Endothelial cell of umbilical vein (primary cell): ENCODE data around the gene MACO1. TPM values are rescaled to one million over a fixed set of nuclear protein-coding genes. Genes with fewer than 3 reads are reported as not detected.

Source experiments
- BruUV-seq: library from RNA; stranded (reverse); fragments of 400-500 nt; replicated peaks from 2 replicates; lab custom pipeline; 2021; lab: Mats Ljungman, UMichigan
- CTCF ChIA-PET: fragments of 300-600, 350-600 bp; sonication (Branson Sonifier 250); formaldehyde crosslinking; loops from one replicate; lab custom pipeline; 2021; ENCODE audit warnings: antibody characterized with exemption, inconsistent platforms; lab: Charles Lee
- POLR2A ChIA-PET: fragments of 300-600, 350-600 bp; sonication (Branson Sonifier 250); formaldehyde crosslinking; loops from one replicate; lab custom pipeline; 2021; ENCODE audit warnings: antibody characterized with exemption, inconsistent platforms; lab: Charles Lee
- DNase-seq: peaks from one replicate; pipeline ENCODE4 v3.0.0-alpha.2; 2011; ENCODE audit warnings: low read depth, low spot score
- FAIRE-seq: peaks from 2 replicates; lab custom pipeline; 2011; peaks lifted over from hg19 to GRCh38; lab: Jason Lieb, UNC
- H2AFZ ChIP-seq: 2 replicates; pipeline ENCODE4 v1.6.0; 2012; ENCODE audit warnings: low read depth, low read length, control low read depth, inconsistent platforms
- H3K27ac ChIP-seq: 2 replicates; pipeline ENCODE4 v1.5.1; 2011; ENCODE audit warnings: low read depth, mild to moderate bottlenecking, control low read depth, low read length, moderate library complexity; ENCODE audit not compliant: insufficient read depth
- H3K27me3 ChIP-seq, 2 experiments: 2 replicates each; pipeline versions ENCODE4 v1.6.0 to v1.6.1; 2011; ENCODE audit warnings: low read length in 2 of 2, mixed read lengths in 1 of 2; ENCODE audit not compliant: control insufficient read depth in 2 of 2, insufficient read depth in 2 of 2
- H3K36me3 ChIP-seq, 2 experiments: 2 replicates in 1 of 2; 3 replicates in 1 of 2; pipeline ENCODE4 v1.5.1; 2011; ENCODE audit warnings: low read length in 2 of 2, mild to moderate bottlenecking in 1 of 2, moderate library complexity in 1 of 2; ENCODE audit not compliant: control insufficient read depth in 2 of 2, insufficient read depth in 2 of 2; ENCODE audit errors: extremely low read depth in 1 of 2
- H3K4me1 ChIP-seq: 3 replicates; pipeline ENCODE4 v1.5.1; 2011; ENCODE audit warnings: mild to moderate bottlenecking, low read length; ENCODE audit not compliant: control insufficient read depth, insufficient read depth; ENCODE audit errors: extremely low read depth
- H3K4me2 ChIP-seq: 2 replicates; pipeline ENCODE4 v1.6.1; 2011; ENCODE audit warnings: low read length, control low read depth, mixed read lengths; ENCODE audit not compliant: insufficient read depth
- H3K4me3 ChIP-seq, 3 experiments: fragments of 200-600 bp in 1 of 3; sonication (generic), shearing (Covaris generic) in 1 of 3; replicated peaks in 1 of 3; 2 replicates each; pipeline ENCODE4 v1.5.1; 2011 to 2016; ENCODE audit warnings: control low read depth in 3 of 3, low read length in 3 of 3, mild to moderate bottlenecking in 2 of 3, inconsistent platforms in 1 of 3, low read depth in 1 of 3, moderate library complexity in 1 of 3; ENCODE audit not compliant: insufficient read depth in 1 of 3
- H3K79me2 ChIP-seq: 2 replicates; pipeline ENCODE4 v1.6.0; 2012; ENCODE audit warnings: low read length, inconsistent platforms; ENCODE audit not compliant: control insufficient read depth, insufficient read depth
- H3K9ac ChIP-seq: replicated peaks from 2 replicates; pipeline ENCODE3; 2011; ENCODE audit warnings: low read length, control low read depth; ENCODE audit not compliant: insufficient read depth; ENCODE audit errors: extremely low read depth
- H3K9me1 ChIP-seq: replicated peaks from 3 replicates; pipeline ENCODE4 v1.6.0; 2011; ENCODE audit warnings: mild to moderate bottlenecking, low read length; ENCODE audit not compliant: control insufficient read depth, insufficient read depth; ENCODE audit errors: extremely low read depth
- H3K9me3 ChIP-seq: replicated peaks from 2 replicates; pipeline ENCODE4 v1.5.1; 2012; ENCODE audit warnings: low read length, inconsistent platforms; ENCODE audit not compliant: control insufficient read depth, insufficient read depth
- H4K20me1 ChIP-seq: replicated peaks from 2 replicates; pipeline ENCODE3; 2011; ENCODE audit warnings: mild to moderate bottlenecking, low read length; ENCODE audit not compliant: control insufficient read depth, insufficient read depth; ENCODE audit errors: extremely low read depth
- EZH2 ChIP-seq: IDR thresholded peaks from 2 replicates; pipeline ENCODE4 v1.6.1; 2012; ENCODE audit warnings: borderline replicate concordance, low read depth, mild to moderate bottlenecking, moderate library complexity, low read length, inconsistent platforms; ENCODE audit not compliant: severe bottlenecking
- FOS ChIP-seq: IDR thresholded peaks from 2 replicates; pipeline ENCODE4 v1.6.1; 2011; ENCODE audit warnings: mild to moderate bottlenecking, low read length, moderate library complexity, borderline replicate concordance; ENCODE audit not compliant: insufficient read depth
- GATA2 ChIP-seq: IDR thresholded peaks from 2 replicates; pipeline ENCODE4 v1.7.0; 2011; ENCODE audit warnings: low read depth, mild to moderate bottlenecking, moderate library complexity, mixed read lengths, low read length; ENCODE audit not compliant: insufficient read length, insufficient read depth
- JUN ChIP-seq: IDR thresholded peaks from 2 replicates; pipeline ENCODE4 v1.6.1; 2011; ENCODE audit warnings: borderline replicate concordance, low read depth; ENCODE audit not compliant: insufficient read length, insufficient read depth
- MYC ChIP-seq: IDR thresholded peaks from one replicate; pipeline ENCODE4 v1.6.1; 2011; ENCODE audit warnings: mild to moderate bottlenecking, low read depth, low read length
- POLR2A ChIP-seq: IDR thresholded peaks from 2 replicates; pipeline ENCODE4 v1.6.1; 2012; ENCODE audit warnings: low read depth, mild to moderate bottlenecking, control low read depth, low read length
- POLR2AphosphoS5 ChIP-seq: IDR thresholded peaks from 2 replicates; pipeline ENCODE4 v1.6.1; 2012; ENCODE audit warnings: low read depth, mild to moderate bottlenecking, control low read depth, low read length, moderate library complexity; ENCODE audit not compliant: insufficient read depth
- dilution Hi-C: fragments of 300-500 bp; cut with MboI; formaldehyde crosslinking; loops from one replicate; pipeline ENCODE4 v1.15.0; 2019; ENCODE audit warnings: low sequenced_read_pairs; ENCODE audit not compliant: extremely low pct_ligation_motif_present
- intact Hi-C: fragments of 100-400 bp; cut with micrococcal nuclease; formaldehyde crosslinking; loops from one replicate; pipeline ENCODE4 v1.10.0; 2022
- polyA plus RNA-seq, 4 experiments: library from polyadenylated mRNA; depleted of rRNA in 3 of 4; stranded (reverse) in 3 of 4; unstranded in 1 of 4; fragments of >200 nt; gene quantifications; 2 replicates each; pipeline versions ENCODE4 v1.2.1 to v1.2.3, GENCODE V29; 2011 to 2012; ENCODE audit warnings: missing spikeins in 1 of 4
- total RNA-seq: library from RNA; stranded (reverse); gene quantifications from 2 replicates; pipeline ENCODE4 v1.2.3, GENCODE V29; 2021
- TF ChIP-seq, protein P1 (sequence below): IDR thresholded peaks from 2 replicates; pipeline ENCODE4 v1.6.1; 2011; ENCODE audit not compliant: insufficient read depth, insufficient read length
- TF ChIP-seq, protein P2 (sequence below), 2 donors: IDR thresholded peaks; 1 replicate in 1 of 2; 2 replicates in 1 of 2; pipeline ENCODE4 v1.5.1; 2011; ENCODE audit warnings: low read length in 2 of 2, mild to moderate bottlenecking in 2 of 2, moderate library complexity in 2 of 2, control low read depth in 1 of 2, inconsistent platforms in 1 of 2, low read depth in 1 of 2; ENCODE audit not compliant: insufficient read depth in 1 of 2; ENCODE audit errors: extremely low read depth in 1 of 2

The MACO1 gene
- total and polyA plus RNA-seq, 2 donors (not counting 3 experiments of a cell fraction or from before 2014, with no cell fraction given): 7.7 to 24.4 TPM

DNA sequence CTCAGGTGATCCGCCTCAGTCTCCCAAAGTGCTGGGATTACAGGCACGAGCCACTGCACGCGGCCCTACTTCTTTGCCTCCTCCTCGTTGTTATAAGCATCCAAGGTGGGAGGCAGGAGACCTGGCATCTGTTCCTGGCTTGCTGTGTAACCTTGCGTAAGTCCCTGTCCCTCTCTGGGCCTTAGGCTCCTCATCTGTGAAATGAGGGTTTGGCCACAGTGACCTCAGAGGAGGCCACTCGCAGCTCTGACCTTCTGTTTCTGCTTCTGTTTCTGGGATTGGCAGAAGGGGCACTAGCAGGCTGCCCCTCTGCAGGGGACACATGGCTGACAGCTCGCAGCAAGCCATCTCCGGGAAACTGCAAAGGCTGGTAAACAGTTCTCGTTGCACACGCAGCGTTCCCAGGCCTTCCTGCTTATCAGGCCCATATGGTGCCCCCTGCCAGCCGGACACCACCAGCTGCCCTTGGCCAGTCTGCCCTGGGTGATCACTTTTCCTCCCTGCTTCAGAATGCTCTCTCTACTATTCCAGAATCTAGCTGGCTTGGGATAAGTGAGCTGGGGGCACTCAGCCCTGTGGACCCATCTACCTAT is 110.1 kb downstream of the MACO1 start:
- ChIA-PET POLR2A (interaction anchor here (0.6 kb wide), 1 partner anchor 614 kb away, joined by 7 read pairs; no protein-coding TSS in a partner anchor), CTCF (no interaction called here)
- FAIRE-seq: no peak

More for the DNA sequence above, 110.1 kb downstream of the MACO1 start:
- Histone ChIP-seq H3K9me1 (no peaks in the 10 kb centered on the region), H3K27me3 (no peaks in the 10 kb centered on the region), H3K9ac (no peak overlapping the region), H3K4me1 (peaks cover 7% of the 10 kb centered on the region), H3K4me2 (no peak overlapping the region), H3K79me2 (no peaks in the 10 kb centered on the region), H3K36me3 (no peaks in the 10 kb centered on the region), H4K20me1 (no peaks in the 10 kb centered on the region), H3K4me3 (no peak overlapping the region), H3K27ac (no peak overlapping the region), H3K9me3 (no peaks in the 10 kb centered on the region), H2AFZ (no peak overlapping the region)
- dilution Hi-C loops: no loop called here
- TF ChIP-seq, protein P1, sequence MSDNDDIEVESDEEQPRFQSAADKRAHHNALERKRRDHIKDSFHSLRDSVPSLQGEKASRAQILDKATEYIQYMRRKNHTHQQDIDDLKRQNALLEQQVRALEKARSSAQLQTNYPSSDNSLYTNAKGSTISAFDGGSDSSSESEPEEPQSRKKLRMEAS: no peak
- TF ChIP-seq POLR2A (no peak), GATA2 (no peak), EZH2 (no peak), POLR2AphosphoS5 (no peak), JUN (no peak), MYC (no peak), FOS (no peak)
- TF ChIP-seq, protein P2, sequence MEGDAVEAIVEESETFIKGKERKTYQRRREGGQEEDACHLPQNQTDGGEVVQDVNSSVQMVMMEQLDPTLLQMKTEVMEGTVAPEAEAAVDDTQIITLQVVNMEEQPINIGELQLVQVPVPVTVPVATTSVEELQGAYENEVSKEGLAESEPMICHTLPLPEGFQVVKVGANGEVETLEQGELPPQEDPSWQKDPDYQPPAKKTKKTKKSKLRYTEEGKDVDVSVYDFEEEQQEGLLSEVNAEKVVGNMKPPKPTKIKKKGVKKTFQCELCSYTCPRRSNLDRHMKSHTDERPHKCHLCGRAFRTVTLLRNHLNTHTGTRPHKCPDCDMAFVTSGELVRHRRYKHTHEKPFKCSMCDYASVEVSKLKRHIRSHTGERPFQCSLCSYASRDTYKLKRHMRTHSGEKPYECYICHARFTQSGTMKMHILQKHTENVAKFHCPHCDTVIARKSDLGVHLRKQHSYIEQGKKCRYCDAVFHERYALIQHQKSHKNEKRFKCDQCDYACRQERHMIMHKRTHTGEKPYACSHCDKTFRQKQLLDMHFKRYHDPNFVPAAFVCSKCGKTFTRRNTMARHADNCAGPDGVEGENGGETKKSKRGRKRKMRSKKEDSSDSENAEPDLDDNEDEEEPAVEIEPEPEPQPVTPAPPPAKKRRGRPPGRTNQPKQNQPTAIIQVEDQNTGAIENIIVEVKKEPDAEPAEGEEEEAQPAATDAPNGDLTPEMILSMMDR (IDR thresholded peaks at IDR 0.05; ENCODE audit: extremely low read depth in 1 of 2, insufficient read depth in 1 of 2, low read depth in 1 of 2, low read length in 2 of 2): no peak
- DNase-seq: peak; percentile 29
- intact Hi-C loops: loop anchor here (5.0 kb wide), 1 partner anchor 256 kb away; no protein-coding TSS in a partner anchor
- no TSS peak for BruUV-seq
